GM21381 (cell line): Measurements from ENCODE around the gene NLRP13.
"Not testable (repeated sequence)": the region's sequence is repeated elsewhere in the genome, so short reads cannot be mapped to it uniquely, and the experiment has no call there.

Source experiments
- ATAC-seq: cut with Tn5 transposase; IDR thresholded peaks from one replicate; pipeline ENCODE4 v1.9.1; 2021; ENCODE audit warnings: mild to moderate bottlenecking, moderate library complexity; ENCODE audit not compliant: unreplicated experiment

Gene NLRP13, protein sequence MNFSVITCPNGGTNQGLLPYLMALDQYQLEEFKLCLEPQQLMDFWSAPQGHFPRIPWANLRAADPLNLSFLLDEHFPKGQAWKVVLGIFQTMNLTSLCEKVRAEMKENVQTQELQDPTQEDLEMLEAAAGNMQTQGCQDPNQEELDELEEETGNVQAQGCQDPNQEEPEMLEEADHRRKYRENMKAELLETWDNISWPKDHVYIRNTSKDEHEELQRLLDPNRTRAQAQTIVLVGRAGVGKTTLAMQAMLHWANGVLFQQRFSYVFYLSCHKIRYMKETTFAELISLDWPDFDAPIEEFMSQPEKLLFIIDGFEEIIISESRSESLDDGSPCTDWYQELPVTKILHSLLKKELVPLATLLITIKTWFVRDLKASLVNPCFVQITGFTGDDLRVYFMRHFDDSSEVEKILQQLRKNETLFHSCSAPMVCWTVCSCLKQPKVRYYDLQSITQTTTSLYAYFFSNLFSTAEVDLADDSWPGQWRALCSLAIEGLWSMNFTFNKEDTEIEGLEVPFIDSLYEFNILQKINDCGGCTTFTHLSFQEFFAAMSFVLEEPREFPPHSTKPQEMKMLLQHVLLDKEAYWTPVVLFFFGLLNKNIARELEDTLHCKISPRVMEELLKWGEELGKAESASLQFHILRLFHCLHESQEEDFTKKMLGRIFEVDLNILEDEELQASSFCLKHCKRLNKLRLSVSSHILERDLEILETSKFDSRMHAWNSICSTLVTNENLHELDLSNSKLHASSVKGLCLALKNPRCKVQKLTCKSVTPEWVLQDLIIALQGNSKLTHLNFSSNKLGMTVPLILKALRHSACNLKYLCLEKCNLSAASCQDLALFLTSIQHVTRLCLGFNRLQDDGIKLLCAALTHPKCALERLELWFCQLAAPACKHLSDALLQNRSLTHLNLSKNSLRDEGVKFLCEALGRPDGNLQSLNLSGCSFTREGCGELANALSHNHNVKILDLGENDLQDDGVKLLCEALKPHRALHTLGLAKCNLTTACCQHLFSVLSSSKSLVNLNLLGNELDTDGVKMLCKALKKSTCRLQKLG

DNA sequence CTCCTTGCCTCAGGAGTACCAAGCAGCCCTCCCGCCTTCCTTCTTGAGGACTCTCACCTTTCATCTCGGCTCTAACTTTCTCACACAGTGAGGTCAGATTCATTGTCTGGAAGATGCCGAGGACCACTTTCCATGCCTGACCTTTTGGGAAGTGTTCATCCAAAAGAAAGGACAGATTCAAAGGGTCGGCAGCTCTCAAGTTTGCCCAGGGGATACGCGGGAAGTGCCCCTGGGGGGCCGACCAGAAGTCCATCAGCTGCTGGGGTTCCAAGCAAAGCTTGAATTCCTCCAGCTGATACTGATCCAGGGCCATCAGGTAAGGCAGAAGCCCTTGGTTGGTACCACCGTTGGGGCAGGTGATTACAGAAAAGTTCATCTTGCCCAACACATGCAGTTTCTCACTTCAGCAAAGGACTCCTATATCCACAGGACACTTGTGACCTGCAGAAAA lies at the start of gene NLRP13:
NLRP13 (minus strand) TSS at position 401 of the 451 bp plus-strand sequence; CDS start at position 376, 25 bp downstream.
- no peak for ATAC-seq

DNA sequence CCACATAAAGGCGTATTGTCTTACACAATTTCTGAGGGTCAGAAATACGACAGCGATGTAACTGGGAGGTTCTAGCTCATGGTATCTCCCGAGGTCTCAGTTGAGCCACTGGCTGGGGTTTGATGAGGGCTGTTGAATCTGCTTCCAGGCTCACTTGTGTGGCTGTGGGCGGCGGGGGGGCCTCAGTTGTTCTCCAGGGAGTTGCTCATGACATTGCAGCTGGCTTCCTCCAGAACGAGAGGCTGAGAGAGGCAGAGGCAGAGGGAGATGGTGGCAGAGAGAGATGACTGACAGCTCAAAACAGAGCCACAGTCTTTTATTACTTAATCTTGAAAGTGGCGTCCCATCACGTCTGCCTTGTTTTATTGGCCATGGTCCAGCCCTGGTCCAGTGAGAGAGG lies 48.3 kb upstream of the NLRP13 start:
- no peak for ATAC-seq

- ATAC-seq: no peak
These were observed 41.8 kb upstream of the NLRP13 start for GRCh38 chr19:55973982-55974381.

DNA sequence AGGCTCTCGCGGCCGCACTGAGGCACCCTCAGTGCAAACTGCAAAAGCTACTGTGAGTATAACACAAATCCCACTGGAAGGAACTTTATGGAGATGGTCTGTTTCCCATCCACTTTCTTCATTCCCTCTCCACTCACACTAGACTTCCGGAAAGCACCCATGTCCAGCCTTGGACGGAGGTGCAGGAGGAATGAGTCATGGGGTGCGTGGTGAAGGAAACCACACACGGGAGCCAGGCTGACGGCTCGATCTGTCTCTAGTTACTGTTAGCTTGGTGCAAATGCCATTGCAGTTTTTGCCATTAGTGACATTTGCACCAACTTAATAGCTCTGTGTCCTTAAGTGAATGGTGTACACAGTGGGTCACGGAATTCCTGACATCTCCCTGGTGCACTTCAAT lies 30.1 kb upstream of the NLRP13 start:
- ATAC-seq: no peak

- ATAC-seq: no peak
These were observed 28.0 kb upstream of the NLRP13 start for GRCh38 chr19:55959996-55960675.

GRCh38 chr19:55958356-55958755 lies 26.2 kb upstream of the NLRP13 start:
- no peak for ATAC-seq

DNA sequence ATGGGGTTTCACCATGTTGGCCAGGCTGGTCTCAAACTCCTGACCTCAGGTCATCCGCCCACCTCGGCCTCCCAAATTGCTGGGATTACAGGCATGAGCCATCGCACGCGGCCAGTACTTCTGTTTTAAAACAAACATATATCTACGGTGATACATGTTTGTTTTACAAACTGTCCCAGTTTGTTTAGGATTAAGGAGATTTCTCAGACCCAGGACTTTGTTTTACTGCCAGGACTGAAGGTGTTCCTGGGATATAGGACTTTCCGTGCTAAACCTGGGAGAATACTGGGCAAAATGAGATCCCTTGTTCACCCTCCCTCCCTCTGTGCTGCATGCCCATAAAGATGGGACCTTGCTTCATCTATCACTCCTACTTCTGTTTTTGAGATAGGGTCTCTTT lies 24.3 kb upstream of the NLRP13 start:
- ATAC-seq: no peak

- ATAC-seq: not testable (repeated sequence)
These were observed 18.4 kb upstream of the NLRP13 start for GRCh38 chr19:55950566-55950965.

GRCh38 chr19:55947532-55947931 lies 15.4 kb upstream of the NLRP13 start, which contains the start of gene NLRP8:
Gene NLRP8 (plus strand): TSS chr19:55947832.
- ATAC-seq: no peak

DNA sequence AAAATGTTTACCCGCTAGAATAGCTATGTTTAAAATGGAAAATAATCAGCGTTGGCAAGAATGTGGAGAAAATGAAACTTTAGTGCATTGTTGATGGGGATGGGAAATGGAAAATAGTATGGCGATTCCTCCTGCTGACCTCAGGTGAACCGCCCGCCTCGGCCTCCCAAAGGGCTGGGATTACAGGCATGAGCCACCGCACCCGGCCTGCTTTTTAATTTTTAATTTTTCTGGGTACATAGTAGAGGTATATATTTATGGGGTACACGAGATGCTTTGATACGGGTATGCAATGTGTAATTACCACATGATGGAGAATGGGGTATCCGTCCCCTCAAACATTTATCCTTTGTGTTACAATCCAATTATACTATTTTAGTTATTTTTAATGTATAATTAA lies 8.2 kb upstream of the NLRP13 start:
- no peak for ATAC-seq

GRCh38 chr19:55939206-55939605 lies 7.1 kb upstream of the NLRP13 start:
- ATAC-seq: no peak

GRCh38 chr19:55935206-55935605 lies 3.1 kb upstream of the NLRP13 start:
- no peak for ATAC-seq

DNA sequence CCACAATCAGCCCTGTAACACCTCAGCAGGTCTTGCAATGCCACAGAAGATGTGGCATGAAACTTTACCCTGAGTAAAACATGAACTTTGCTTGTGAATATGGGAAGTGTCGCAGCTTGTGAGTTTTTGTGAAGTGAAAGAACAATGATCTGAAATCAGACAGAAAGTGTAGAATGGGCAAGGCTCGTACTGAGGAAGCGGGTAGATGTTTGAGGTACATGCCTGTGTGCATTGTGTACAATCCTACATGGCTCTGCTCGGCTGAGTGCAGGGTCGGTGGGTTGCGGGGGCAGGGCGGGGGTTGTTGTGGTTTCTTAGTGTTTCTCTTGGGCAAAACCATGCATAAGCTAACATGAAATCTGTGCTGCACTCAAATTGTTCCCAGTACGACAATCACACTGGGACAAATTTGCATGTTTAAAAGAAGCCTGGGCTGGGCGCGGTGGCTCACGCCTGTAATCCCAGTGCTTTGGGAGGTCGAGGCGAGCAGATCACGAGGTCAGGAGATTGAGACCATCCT lies 1.1 kb downstream of the NLRP13 start:
- ATAC-seq: no peak

GRCh38 chr19:55929258-55929657 lies 2.9 kb downstream of the NLRP13 start:
- ATAC-seq: not testable (repeated sequence)

DNA sequence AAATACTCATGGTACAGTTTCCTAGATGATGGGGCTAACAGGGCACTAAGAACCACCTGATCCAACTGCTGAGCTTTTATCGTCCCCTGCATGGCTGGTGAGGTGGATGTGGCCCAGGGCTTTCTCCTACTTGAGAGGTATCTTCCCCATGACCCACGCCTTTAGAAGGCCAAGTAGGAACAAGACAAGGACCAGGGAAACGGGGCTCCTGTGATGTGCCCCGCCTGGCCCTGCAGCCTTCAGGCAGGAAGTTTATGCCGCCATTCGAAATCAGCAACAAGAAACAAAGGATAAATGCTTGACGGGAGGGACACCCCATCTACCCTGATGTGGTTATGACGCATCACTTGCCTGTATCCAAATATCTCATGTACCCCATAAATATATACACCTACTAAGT lies 4.1 kb downstream of the NLRP13 start:
- ATAC-seq: no peak

GRCh38 chr19:55923556-55923955 lies 8.6 kb downstream of the NLRP13 start:
- ATAC-seq: no peak

DNA sequence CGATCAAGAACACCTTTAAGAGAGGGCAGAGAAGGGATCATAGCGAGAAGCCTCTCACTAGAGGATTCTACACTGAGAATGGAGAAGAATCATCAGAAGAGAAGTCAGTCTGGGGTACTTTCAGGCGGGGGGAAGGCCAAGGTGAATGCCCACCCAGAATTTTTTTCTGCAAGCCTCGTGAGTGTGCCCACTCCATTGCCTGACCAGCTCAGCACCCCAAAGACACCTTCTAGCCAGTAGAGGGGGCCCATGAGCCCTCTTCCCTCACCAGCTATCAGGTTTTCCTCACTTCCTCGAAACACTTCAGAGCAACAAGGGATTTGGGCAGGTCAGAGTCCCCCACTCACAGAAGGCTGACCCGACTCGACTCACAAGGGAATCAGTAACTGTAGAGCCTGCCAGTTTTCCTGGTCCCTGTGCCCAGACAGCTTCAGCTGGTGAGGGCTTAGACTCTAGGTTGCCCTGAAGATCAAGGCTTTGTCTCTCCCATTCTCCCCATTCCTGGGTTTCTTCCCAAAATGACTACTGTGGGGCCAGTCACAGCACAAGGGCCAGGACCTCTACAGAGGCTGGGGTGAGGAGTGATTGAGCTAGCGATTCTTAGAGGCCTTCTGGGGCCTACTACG lies 18.4 kb downstream of the NLRP13 start:
- ATAC-seq: no peak

DNA sequence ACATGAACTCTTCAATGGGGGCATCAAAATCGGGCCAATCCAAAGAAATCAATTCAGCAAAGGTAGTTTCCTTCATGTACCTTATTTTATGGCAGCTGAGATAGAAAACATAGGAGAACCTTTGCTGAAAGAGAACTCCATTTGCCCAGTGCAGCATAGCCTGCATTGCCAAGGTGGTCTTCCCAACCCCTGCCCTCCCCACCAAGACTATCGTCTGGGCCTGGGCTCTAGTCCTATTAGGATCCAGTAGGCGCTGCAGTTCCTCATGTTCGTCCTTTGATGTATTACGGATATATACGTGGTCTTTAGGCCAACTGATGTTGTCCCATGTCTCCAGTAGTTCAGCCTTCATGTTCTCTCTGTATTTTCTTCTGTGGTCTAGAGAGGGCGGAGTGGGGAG lies 19.2 kb downstream of the NLRP13 start:
- ATAC-seq: no peak

GRCh38 chr19:55909801-55910200 lies 22.3 kb downstream of the NLRP13 start:
- ATAC-seq: no peak

DNA sequence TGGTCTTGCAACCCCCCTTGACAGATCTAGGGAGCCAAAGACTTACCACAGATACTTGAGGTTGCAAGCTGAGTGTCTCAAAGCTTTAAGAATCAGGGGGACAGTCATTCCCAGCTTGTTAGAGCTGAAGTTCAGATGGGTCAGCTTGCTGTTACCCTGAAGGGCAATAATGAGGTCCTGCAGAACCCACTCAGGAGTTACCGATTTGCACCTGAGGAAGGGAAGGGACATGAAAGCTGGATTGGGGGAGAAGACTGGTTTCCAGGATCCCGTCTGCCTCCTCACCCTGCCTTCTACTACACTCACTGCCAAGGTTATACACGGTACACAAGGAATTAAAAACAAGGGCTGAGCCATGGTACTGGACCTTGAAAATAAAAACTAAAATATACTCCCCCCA lies 24.4 kb downstream of the NLRP13 start:
- ATAC-seq: no peak
